Neural progenitor cell (in vitro differentiated cells): Measurements from ENCODE around the gene PSD. TPM values are rescaled to one million over a fixed set of nuclear protein-coding genes. Genes with fewer than 3 reads are reported as not detected.

ENCODE experiments used
- DNase-seq: peaks from one replicate; pipeline ENCODE4 v3.0.0-alpha.2; 2016; ENCODE audit warnings: low spot score
- H2AFZ ChIP-seq: fragments of 200-600 bp; sonication (generic); replicated peaks from 2 replicates; pipeline ENCODE4 v1.6.1; 2016; ENCODE audit warnings: antibody characterized with exemption
- H3F3A ChIP-seq: fragments of 200-600 bp; sonication (generic); 2 replicates; pipeline ENCODE4 v1.6.1; 2016; ENCODE audit warnings: antibody characterized with exemption, low read depth
- H3K27ac ChIP-seq: fragments of 200-600 bp; sonication (generic); 2 replicates; pipeline ENCODE4 v1.5.1; 2016; ENCODE audit warnings: mild to moderate bottlenecking
- H3K27me3 ChIP-seq: fragments of 200-600 bp; sonication (generic); 2 replicates; pipeline ENCODE4 v1.6.1; 2016; ENCODE audit warnings: mild to moderate bottlenecking, moderate library complexity
- H3K36me3 ChIP-seq: fragments of 200-600 bp; sonication (generic); 2 replicates; pipeline ENCODE4 v1.5.1; 2016
- H3K4me1 ChIP-seq: fragments of 200-600 bp; sonication (generic); 2 replicates; pipeline ENCODE4 v1.6.1; 2016; ENCODE audit warnings: mixed run types
- H3K4me2 ChIP-seq: fragments of 200-600 bp; sonication (generic); 2 replicates; pipeline ENCODE4 v1.6.1; 2016
- H3K4me3 ChIP-seq: fragments of 200-600 bp; sonication (generic); 2 replicates; pipeline ENCODE4 v1.5.1; 2016
- H3K79me2 ChIP-seq: fragments of 200-600 bp; sonication (generic); 2 replicates; pipeline ENCODE4 v1.6.1; 2016; ENCODE audit warnings: low read depth
- H3K9ac ChIP-seq: fragments of 200-600 bp; sonication (generic); 2 replicates; pipeline ENCODE4 v1.6.1; 2016
- H3K9me3 ChIP-seq: fragments of 200-600 bp; sonication (generic); 2 replicates; pipeline ENCODE4 v1.5.1; 2016; ENCODE audit warnings: low read depth
- H4K20me1 ChIP-seq: fragments of 200-600 bp; sonication (generic); 2 replicates; pipeline ENCODE4 v1.6.1; 2016; ENCODE audit warnings: low read depth
- H3K27ac Mint-ChIP-seq: 3 replicates; pipeline ENCODE4 v1.8.0; 2021; ENCODE audit warnings: mixed read lengths
- H3K27me3 Mint-ChIP-seq: 2 replicates; pipeline ENCODE4 v1.8.0; 2022; ENCODE audit warnings: low read depth, mild to moderate bottlenecking, inconsistent platforms, moderate library complexity, mixed read lengths; ENCODE audit not compliant: insufficient read depth
- H3K36me3 Mint-ChIP-seq: 3 replicates; pipeline ENCODE4 v1.8.0; 2021; ENCODE audit warnings: mixed read lengths
- H3K4me1 Mint-ChIP-seq: 3 replicates; pipeline ENCODE4 v1.8.0; 2021; ENCODE audit warnings: mixed read lengths
- H3K4me3 Mint-ChIP-seq: 3 replicates; pipeline ENCODE4 v1.8.0; 2021; ENCODE audit warnings: mild to moderate bottlenecking, moderate library complexity, mixed read lengths
- H3K9me3 Mint-ChIP-seq: 3 replicates; pipeline ENCODE4 v1.8.0; 2020; ENCODE audit warnings: mixed read lengths
- CTCF ChIP-seq: fragments of 200-600 bp; sonication (generic); IDR thresholded peaks from 2 replicates; pipeline ENCODE4 v1.5.1; 2017; ENCODE audit warnings: antibody characterized with exemption, mild to moderate bottlenecking
- EZH2 ChIP-seq: fragments of 200-600 bp; sonication (generic); IDR thresholded peaks from 2 replicates; pipeline ENCODE4 v1.6.1; 2017; ENCODE audit warnings: antibody characterized with exemption, mild to moderate bottlenecking, moderate library complexity
- EZH2phosphoT487 ChIP-seq: fragments of 200-600 bp; sonication (generic); IDR thresholded peaks from 2 replicates; pipeline ENCODE4 v1.6.1; 2017; ENCODE audit warnings: antibody characterized with exemption
- microRNA counts: library from miRNA; unstranded; fragments of <30 nt; microRNA quantifications from one replicate; lab custom pipeline; 2016
- microRNA-seq: library from miRNA; unstranded; fragments of <30 nt; microRNA quantifications from one replicate; pipeline ENCODE4, GENCODE V29; 2016
- small RNA-seq: library from RNA; depleted of rRNA; stranded (forward); fragments of <200 nt; gene quantifications from one replicate; pipeline ENCODE3, GENCODE V24; 2015
- total RNA-seq: library from RNA; depleted of rRNA; stranded (reverse); fragments of >200 nt; gene quantifications from 2 replicates; pipeline ENCODE4 v1.2.3, GENCODE V29; 2015; ENCODE audit warnings: low replicate concordance

The PSD gene
- total RNA-seq, 1 donor from 2014 or later: 0.09 TPM

DNA sequence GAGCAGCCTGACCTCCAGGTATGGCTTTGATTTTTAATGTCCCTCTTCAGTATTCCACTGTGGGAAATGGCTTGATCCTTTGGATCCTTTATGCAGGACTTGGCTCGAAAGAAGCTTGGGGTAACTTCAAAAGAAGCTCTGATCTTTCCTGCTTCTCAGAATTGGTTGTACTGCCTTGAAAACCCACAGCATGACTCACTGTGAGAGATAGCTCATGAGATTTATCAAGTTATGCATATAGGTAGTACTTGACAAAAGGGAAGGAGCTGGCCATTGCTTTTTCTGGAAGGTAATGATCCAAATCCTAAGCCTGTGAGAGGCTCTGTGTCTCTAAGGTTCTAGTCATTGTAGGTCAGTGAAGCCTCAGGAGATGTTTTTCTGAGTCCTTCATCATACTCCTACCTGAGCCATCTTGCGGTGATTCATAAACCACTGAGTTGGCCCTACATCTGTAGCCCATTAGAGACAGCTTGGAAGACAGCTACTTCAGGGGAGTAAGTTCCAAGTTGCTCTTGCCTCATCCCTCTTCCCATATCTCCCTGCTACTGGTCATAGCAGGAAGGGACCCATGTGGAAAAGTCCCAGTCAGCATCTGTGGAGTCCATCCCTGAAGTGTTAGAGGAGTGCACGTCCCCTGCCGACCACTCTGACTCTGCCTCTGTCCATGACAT lies 59.7 kb downstream of the PSD start:
- no peak for DNase-seq
- Histone ChIP-seq H4K20me1 (peaks cover 22% of the 10 kb centered on the region), H3K27me3 (no peaks in the 10 kb centered on the region), H3K9ac (no peak overlapping the region), H3K27ac (no peak overlapping the region), H2AFZ (no peak overlapping the region), H3F3A (peaks cover 5% of the 10 kb centered on the region), H3K4me3 (no peak overlapping the region), H3K4me2 (no peak overlapping the region), H3K79me2 (no peaks in the 10 kb centered on the region), H3K36me3 (no peaks in the 10 kb centered on the region), H3K4me1 (no peaks in the 10 kb centered on the region), H3K9me3 (no peaks in the 10 kb centered on the region)
- Mint-ChIP-seq H3K4me3 (no peak overlapping the region), H3K27ac (no peak overlapping the region), H3K27me3 (no peaks in the 10 kb centered on the region), H3K4me1 (no peaks in the 10 kb centered on the region), H3K36me3 (peaks cover 40% of the 10 kb centered on the region), H3K9me3 (no peaks in the 10 kb centered on the region)
- no peak for TF ChIP-seq EZH2

DNA sequence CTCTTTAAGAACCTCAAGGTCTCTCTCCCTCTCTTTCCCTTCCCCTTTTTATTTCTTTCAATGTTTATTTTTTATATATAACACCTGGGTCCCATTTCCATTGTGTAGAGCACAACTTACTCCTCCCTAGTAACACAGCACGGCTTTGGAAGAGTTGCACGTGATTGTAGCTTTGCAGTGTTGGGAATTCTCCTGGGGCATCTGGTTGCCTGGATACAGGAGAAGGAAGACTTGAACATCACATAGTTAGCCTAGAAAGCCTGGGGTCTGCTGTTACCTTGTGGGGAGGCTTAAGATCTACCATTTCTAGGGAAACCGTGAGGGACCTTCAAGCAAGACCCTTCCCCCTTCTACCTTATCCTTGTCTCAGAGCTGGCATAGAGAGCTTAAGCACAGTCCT lies 64.1 kb downstream of the PSD start:
- no peak overlapping the region for H3K9ac ChIP-seq
- Mint-ChIP-seq H3K4me3 (no peak overlapping the region), H3K27me3 (peaks cover 2% of the 10 kb centered on the region), H3K9me3 (no peaks in the 10 kb centered on the region), H3K4me1 (peaks cover 3% of the 10 kb centered on the region), H3K27ac (no peak overlapping the region), H3K36me3 (peaks cover 25% of the 10 kb centered on the region)
- no peak overlapping the region for H3K27ac ChIP-seq
- no peak for DNase-seq
- no peaks in the 10 kb centered on the region for H3K4me1 ChIP-seq
- no peaks in the 10 kb centered on the region for H3K9me3 ChIP-seq
- H3K4me2 ChIP-seq: no peak overlapping the region
- H3F3A ChIP-seq: peaks cover 6% of the 10 kb centered on the region
- H2AFZ ChIP-seq: no peak overlapping the region
- peaks cover 21% of the 10 kb centered on the region for H4K20me1 ChIP-seq
- TF ChIP-seq EZH2phosphoT487 (no peak), EZH2 (no peak), CTCF (no peak)
- no peaks in the 10 kb centered on the region for H3K27me3 ChIP-seq
- no peak overlapping the region for H3K4me3 ChIP-seq
- no peaks in the 10 kb centered on the region for H3K79me2 ChIP-seq
- no peaks in the 10 kb centered on the region for H3K36me3 ChIP-seq

MicroRNAs encoded within 50 kb of the gene (microRNA counts, 767-probe panel; counts per million panel counts)
- 460 counts per million, percentile 90 among the panel's probes with 10 or more counts for microRNA hsa-miR-146b-3p (lab: Ali Mortazavi, UCI)
- 460 counts per million, percentile 90 among the panel's probes with 10 or more counts for microRNA hsa-miR-146b-5p (lab: Ali Mortazavi, UCI)

Small RNA genes lying within 50 kb of the gene (microRNA-seq; reads per million reads assigned to microRNA genes)
- gene MIR146B: 23.2 reads per million, percentile 56 among the genes with 10 or more reads in this experiment

Small RNA genes lying within 50 kb of the gene (small RNA-seq; reads per million reads assigned to genes)
- gene MIR146B: 42.2 reads per million, percentile 98 among the genes with 10 or more reads in this experiment

Other genes with a start within 250 kb of the PSD start
- gene ELOVL3, start 192.5 kb downstream of the PSD start, total RNA-seq: 0.40 TPM in 1 of 2 replicates, not detected in the other
- gene PITX3, start 177.3 kb downstream of the PSD start, total RNA-seq: 0.46 TPM in 1 of 2 replicates, not detected in the other
- gene GBF1, start 173.3 kb downstream of the PSD start, total RNA-seq: 23.5 and 37.9 TPM in 2 replicates
- gene NFKB2, start 23.1 kb downstream of the PSD start, total RNA-seq: 4.0 and 14.9 TPM in 2 replicates
- 4.4 and 12.2 TPM in 2 replicates for gene FBXL15, start 2.1 kb upstream of the PSD start, total RNA-seq
- gene CUEDC2, start 13.8 kb upstream of the PSD start, total RNA-seq: 64.0 and 97.4 TPM in 2 replicates
- not detected in 2 replicates for gene C10orf95, start 32.8 kb upstream of the PSD start, total RNA-seq
- 86.9 and 133 TPM in 2 replicates for gene ACTR1A, start 83.9 kb upstream of the PSD start, total RNA-seq
- gene SUFU, start 85.2 kb upstream of the PSD start, total RNA-seq: 11.5 and 14.7 TPM in 2 replicates
- gene TRIM8, start 225.7 kb upstream of the PSD start, total RNA-seq: 31.4 and 33.8 TPM in 2 replicates